ENCODE data around the gene B4GALNT2. TPM values are rescaled to one million over a fixed set of nuclear protein-coding genes. Genes with fewer than 3 reads are reported as not detected.
A peak's percentile ranks its signal among the peaks of the same experiment; 100 is the strongest.
"Not testable (repeated sequence)": the region's sequence is repeated elsewhere in the genome, so short reads cannot be mapped to it uniquely, and the experiment has no call there.

B4GALNT2 gene
- total RNA-seq, 2 donors from 2014 or later, result not detected

GRCh38 chr17:49129359-49129950 lies 3.1 kb upstream of the B4GALNT2 start:
- ATAC-seq; H3K4me1 Mint-ChIP-seq (ENCODE audit: low read depth in 2 of 2); H3K36me3 Mint-ChIP-seq; DNase-seq (ENCODE audit: low spot score); H3K27ac Mint-ChIP-seq; H3K4me3 Mint-ChIP-seq; H3K9me3 Mint-ChIP-seq: not testable (repeated sequence)
- H3K27me3 Mint-ChIP-seq, result peaks cover 46 to 52% of the 10 kb centered on the region in 2 donors

GRCh38 chr17:49130891-49131290 lies 1.7 kb upstream of the B4GALNT2 start:
- Mint-ChIP-seq H3K4me3 (no peak overlapping the region), H3K27me3 (peaks cover 46 to 52% of the 10 kb centered on the region in 2 donors), H3K9me3 (no peaks in the 10 kb centered on the region), H3K4me1 (ENCODE audit: low read depth in 2 of 2) (peaks cover 0 to 5% of the 10 kb centered on the region in 2 donors), H3K27ac (no peak overlapping the region), H3K36me3 (no peaks in the 10 kb centered on the region)
- ATAC-seq (no peak), DNase-seq (ENCODE audit: low spot score) (no peak)

- no peak for ATAC-seq
- Mint-ChIP-seq H3K27me3 (peaks cover 46 to 52% of the 10 kb centered on the region in 2 donors), H3K36me3 (no peaks in the 10 kb centered on the region), H3K4me1 (ENCODE audit: low read depth in 2 of 2) (peaks cover 0 to 5% of the 10 kb centered on the region in 2 donors), H3K4me3 (peak overlapping the region; percentile 44), H3K9me3 (no peaks in the 10 kb centered on the region), H3K27ac (no peak overlapping the region)
- no peak for DNase-seq (ENCODE audit: low spot score)
Measured at GRCh38 chr17:49132317-49132698, 261 bp upstream of the B4GALNT2 start.

- Mint-ChIP-seq H3K4me1 (ENCODE audit: low read depth in 2 of 2) (peaks cover 0 to 5% of the 10 kb centered on the region in 2 donors), H3K36me3 (no peaks in the 10 kb centered on the region), H3K27ac (no peak overlapping the region), H3K27me3 (peaks cover 19 to 27% of the 10 kb centered on the region in 2 donors), H3K4me3 (no peak overlapping the region), H3K9me3 (no peaks in the 10 kb centered on the region)
- ATAC-seq (no peak), DNase-seq (ENCODE audit: low spot score) (no peak)
Measured at GRCh38 chr17:49136335-49136734, 3.8 kb downstream of the B4GALNT2 start.

GRCh38 chr17:49145654-49146053 lies 13.1 kb downstream of the B4GALNT2 start:
- not testable (repeated sequence) for H3K27ac Mint-ChIP-seq; H3K4me3 Mint-ChIP-seq; ATAC-seq; DNase-seq (ENCODE audit: low spot score); H3K9me3 Mint-ChIP-seq; H3K36me3 Mint-ChIP-seq; H3K4me1 Mint-ChIP-seq (ENCODE audit: low read depth in 2 of 2)
- H3K27me3 Mint-ChIP-seq, result peaks cover 17 to 36% of the 10 kb centered on the region in 2 donors

- H3K9me3 Mint-ChIP-seq, result no peaks in the 10 kb centered on the region
Measured at GRCh38 chr17:49146620-49147306, 14.2 kb downstream of the B4GALNT2 start.

GRCh38 chr17:49148171-49148570 lies 15.6 kb downstream of the B4GALNT2 start:
- H3K4me1 Mint-ChIP-seq (ENCODE audit: low read depth in 2 of 2), result no peaks in the 10 kb centered on the region

More at GRCh38 chr17:49146620-49147306, 14.2 kb downstream of the B4GALNT2 start:
- ATAC-seq (no peak), DNase-seq (ENCODE audit: low spot score) (no peak)
- H3K27ac Mint-ChIP-seq, result no peak overlapping the region
- H3K4me3 Mint-ChIP-seq, result no peak overlapping the region
- no peaks in the 10 kb centered on the region for H3K4me1 Mint-ChIP-seq (ENCODE audit: low read depth in 2 of 2)
- peaks cover 14 to 25% of the 10 kb centered on the region in 2 donors for H3K27me3 Mint-ChIP-seq
- H3K36me3 Mint-ChIP-seq, result no peaks in the 10 kb centered on the region

GRCh38 chr17:49151996-49152395 lies 19.4 kb downstream of the B4GALNT2 start:
- no peak for DNase-seq (ENCODE audit: low spot score)
- H3K9me3 Mint-ChIP-seq, result no peaks in the 10 kb centered on the region
- no peak overlapping the region for H3K27ac Mint-ChIP-seq
- H3K4me3 Mint-ChIP-seq, result no peak overlapping the region
- no peak for ATAC-seq
- H3K36me3 Mint-ChIP-seq, result no peaks in the 10 kb centered on the region
- no peaks in the 10 kb centered on the region for H3K4me1 Mint-ChIP-seq (ENCODE audit: low read depth in 2 of 2)
- H3K27me3 Mint-ChIP-seq, result peaks cover 9 to 15% of the 10 kb centered on the region in 2 donors

More at GRCh38 chr17:49148171-49148570, 15.6 kb downstream of the B4GALNT2 start:
- H3K27me3 Mint-ChIP-seq, result peaks cover 14 to 18% of the 10 kb centered on the region in 2 donors
- H3K36me3 Mint-ChIP-seq, result no peaks in the 10 kb centered on the region
- DNase-seq (ENCODE audit: low spot score), result no peak
- no peaks in the 10 kb centered on the region for H3K9me3 Mint-ChIP-seq
- no peak overlapping the region for H3K4me3 Mint-ChIP-seq
- H3K27ac Mint-ChIP-seq, result no peak overlapping the region
- no peak for ATAC-seq

GRCh38 chr17:49156256-49156655 lies 23.7 kb downstream of the B4GALNT2 start:
- Mint-ChIP-seq H3K27ac (no peak overlapping the region), H3K9me3 (no peaks in the 10 kb centered on the region), H3K4me3 (no peak overlapping the region), H3K36me3 (no peaks in the 10 kb centered on the region), H3K4me1 (ENCODE audit: low read depth in 2 of 2) (no peaks in the 10 kb centered on the region), H3K27me3 (peaks cover 27 to 39% of the 10 kb centered on the region in 2 donors)
- no peak for ATAC-seq
- no peak for DNase-seq (ENCODE audit: low spot score)

- Mint-ChIP-seq H3K27me3 (peaks cover 27 to 39% of the 10 kb centered on the region in 2 donors), H3K4me1 (ENCODE audit: low read depth in 2 of 2) (no peaks in the 10 kb centered on the region), H3K27ac (no peak overlapping the region), H3K36me3 (no peaks in the 10 kb centered on the region), H3K9me3 (no peaks in the 10 kb centered on the region), H3K4me3 (no peak overlapping the region)
- DNase-seq (ENCODE audit: low spot score) (no peak), ATAC-seq (no peak)
Measured at GRCh38 chr17:49157784-49158183, 25.2 kb downstream of the B4GALNT2 start.

- H3K27ac Mint-ChIP-seq, result no peak overlapping the region
- DNase-seq (ENCODE audit: low spot score) (no peak), ATAC-seq (no peak)
- H3K9me3 Mint-ChIP-seq, result no peaks in the 10 kb centered on the region
- H3K4me3 Mint-ChIP-seq, result no peak overlapping the region
- H3K36me3 Mint-ChIP-seq, result no peaks in the 10 kb centered on the region
- H3K27me3 Mint-ChIP-seq, result peaks cover 30 to 40% of the 10 kb centered on the region in 2 donors
- no peaks in the 10 kb centered on the region for H3K4me1 Mint-ChIP-seq (ENCODE audit: low read depth in 2 of 2)
Measured at GRCh38 chr17:49162866-49163265, 30.3 kb downstream of the B4GALNT2 start.

- Mint-ChIP-seq H3K27ac (no peak overlapping the region), H3K36me3 (no peaks in the 10 kb centered on the region), H3K4me3 (no peak overlapping the region), H3K4me1 (ENCODE audit: low read depth in 2 of 2) (no peaks in the 10 kb centered on the region), H3K9me3 (no peaks in the 10 kb centered on the region), H3K27me3 (peaks cover 33 to 44% of the 10 kb centered on the region in 2 donors)
- ATAC-seq, result no peak
- DNase-seq (ENCODE audit: low spot score), result no peak
Measured at GRCh38 chr17:49165143-49165542, 32.6 kb downstream of the B4GALNT2 start.

- Mint-ChIP-seq H3K9me3 (no peaks in the 10 kb centered on the region), H3K4me1 (ENCODE audit: low read depth in 2 of 2) (no peaks in the 10 kb centered on the region), H3K36me3 (peaks cover 3% of the 10 kb centered on the region), H3K4me3 (no peak overlapping the region), H3K27me3 (peaks cover 51 to 67% of the 10 kb centered on the region in 2 donors), H3K27ac (no peak overlapping the region)
- DNase-seq (ENCODE audit: low spot score), result no peak
- ATAC-seq, result no peak
Measured at GRCh38 chr17:49168706-49169105, 36.1 kb downstream of the B4GALNT2 start.

GRCh38 chr17:49170216-49170615 lies 37.6 kb downstream of the B4GALNT2 start:
- ATAC-seq, result no peak
- Mint-ChIP-seq H3K4me1 (ENCODE audit: low read depth in 2 of 2) (no peaks in the 10 kb centered on the region), H3K36me3 (peaks cover 12% of the 10 kb centered on the region), H3K9me3 (peaks cover 2% of the 10 kb centered on the region), H3K4me3 (no peak overlapping the region), H3K27me3 (peaks cover 56 to 76% of the 10 kb centered on the region in 2 donors), H3K27ac (no peak overlapping the region)
- DNase-seq (ENCODE audit: low spot score), result no peak
